22Rv1 (cell line): ENCODE results near the gene TECPR1.

ENCODE experiments used
- ZFX ChIP-seq: fragments of 450-650 bp; IDR thresholded peaks from 2 replicates; pipeline ENCODE4 v1.6.1; 2017; ENCODE audit warnings: antibody characterized with exemption, borderline replicate concordance
- TF ChIP-seq, protein P1 (sequence below): fragments of 450-650 bp; IDR thresholded peaks from 2 replicates; pipeline ENCODE4 v1.5.1; 2017; ENCODE audit warnings: mild to moderate bottlenecking

- TF ChIP-seq, protein P1, sequence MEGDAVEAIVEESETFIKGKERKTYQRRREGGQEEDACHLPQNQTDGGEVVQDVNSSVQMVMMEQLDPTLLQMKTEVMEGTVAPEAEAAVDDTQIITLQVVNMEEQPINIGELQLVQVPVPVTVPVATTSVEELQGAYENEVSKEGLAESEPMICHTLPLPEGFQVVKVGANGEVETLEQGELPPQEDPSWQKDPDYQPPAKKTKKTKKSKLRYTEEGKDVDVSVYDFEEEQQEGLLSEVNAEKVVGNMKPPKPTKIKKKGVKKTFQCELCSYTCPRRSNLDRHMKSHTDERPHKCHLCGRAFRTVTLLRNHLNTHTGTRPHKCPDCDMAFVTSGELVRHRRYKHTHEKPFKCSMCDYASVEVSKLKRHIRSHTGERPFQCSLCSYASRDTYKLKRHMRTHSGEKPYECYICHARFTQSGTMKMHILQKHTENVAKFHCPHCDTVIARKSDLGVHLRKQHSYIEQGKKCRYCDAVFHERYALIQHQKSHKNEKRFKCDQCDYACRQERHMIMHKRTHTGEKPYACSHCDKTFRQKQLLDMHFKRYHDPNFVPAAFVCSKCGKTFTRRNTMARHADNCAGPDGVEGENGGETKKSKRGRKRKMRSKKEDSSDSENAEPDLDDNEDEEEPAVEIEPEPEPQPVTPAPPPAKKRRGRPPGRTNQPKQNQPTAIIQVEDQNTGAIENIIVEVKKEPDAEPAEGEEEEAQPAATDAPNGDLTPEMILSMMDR = no peak
- no peak for TF ChIP-seq ZFX
Observed at GRCh38 chr7:98213296-98213887, 38.6 kb downstream of the TECPR1 start.
